ENCODE data around the gene CLCA2. TPM values are rescaled to one million over a fixed set of nuclear protein-coding genes. Genes with fewer than 3 reads are reported as not detected.

CLCA2 gene
- polyA plus RNA-seq, 1 experiment, result 0.42 TPM

DNA sequence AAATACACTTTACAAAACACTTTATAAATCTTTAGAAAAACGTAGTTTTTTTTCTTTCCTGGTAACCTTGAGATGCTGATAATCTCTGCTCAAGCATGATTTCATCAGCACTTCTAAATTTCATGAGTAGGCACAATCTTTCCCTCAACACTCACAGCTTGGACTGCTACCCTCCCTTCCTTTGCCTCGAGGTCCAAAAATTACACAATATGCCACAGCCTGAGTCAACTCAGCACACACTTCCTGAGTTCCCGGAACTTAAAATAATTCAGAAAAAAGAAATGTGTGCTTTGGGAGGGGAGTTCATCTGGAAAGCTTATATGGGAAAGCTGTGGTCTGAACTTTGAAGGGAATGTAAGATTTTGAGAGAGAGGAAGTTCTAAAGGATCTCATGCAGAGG is 5.9 kb downstream of the CLCA2 start:
- Histone ChIP-seq H3K4me3 (ENCODE audit: low read depth, low read length) (no peak overlapping the region), H3K36me3 (ENCODE audit: control insufficient read depth, insufficient read depth, low read length) (no peaks in the 10 kb centered on the region), H3K27me3 (ENCODE audit: control insufficient read depth, insufficient read depth, low read length) (no peaks in the 10 kb centered on the region)
- POLR2A ChIA-PET, result no interaction called here
- DNase-seq (ENCODE audit: low read depth), result peak; percentile 88
- TF ChIP-seq, protein P1, sequence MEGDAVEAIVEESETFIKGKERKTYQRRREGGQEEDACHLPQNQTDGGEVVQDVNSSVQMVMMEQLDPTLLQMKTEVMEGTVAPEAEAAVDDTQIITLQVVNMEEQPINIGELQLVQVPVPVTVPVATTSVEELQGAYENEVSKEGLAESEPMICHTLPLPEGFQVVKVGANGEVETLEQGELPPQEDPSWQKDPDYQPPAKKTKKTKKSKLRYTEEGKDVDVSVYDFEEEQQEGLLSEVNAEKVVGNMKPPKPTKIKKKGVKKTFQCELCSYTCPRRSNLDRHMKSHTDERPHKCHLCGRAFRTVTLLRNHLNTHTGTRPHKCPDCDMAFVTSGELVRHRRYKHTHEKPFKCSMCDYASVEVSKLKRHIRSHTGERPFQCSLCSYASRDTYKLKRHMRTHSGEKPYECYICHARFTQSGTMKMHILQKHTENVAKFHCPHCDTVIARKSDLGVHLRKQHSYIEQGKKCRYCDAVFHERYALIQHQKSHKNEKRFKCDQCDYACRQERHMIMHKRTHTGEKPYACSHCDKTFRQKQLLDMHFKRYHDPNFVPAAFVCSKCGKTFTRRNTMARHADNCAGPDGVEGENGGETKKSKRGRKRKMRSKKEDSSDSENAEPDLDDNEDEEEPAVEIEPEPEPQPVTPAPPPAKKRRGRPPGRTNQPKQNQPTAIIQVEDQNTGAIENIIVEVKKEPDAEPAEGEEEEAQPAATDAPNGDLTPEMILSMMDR (IDR thresholded peaks at IDR 0.05; ENCODE audit: insufficient read depth, low read depth, low read length), result no peak
- CTCF ChIA-PET, result interaction anchor here (0.6 to 3.1 kb wide), 6 partner anchors 8 to 304 kb away, joined by 3 to 10 read pairs (median 4); no protein-coding TSS in a partner anchor

DNA sequence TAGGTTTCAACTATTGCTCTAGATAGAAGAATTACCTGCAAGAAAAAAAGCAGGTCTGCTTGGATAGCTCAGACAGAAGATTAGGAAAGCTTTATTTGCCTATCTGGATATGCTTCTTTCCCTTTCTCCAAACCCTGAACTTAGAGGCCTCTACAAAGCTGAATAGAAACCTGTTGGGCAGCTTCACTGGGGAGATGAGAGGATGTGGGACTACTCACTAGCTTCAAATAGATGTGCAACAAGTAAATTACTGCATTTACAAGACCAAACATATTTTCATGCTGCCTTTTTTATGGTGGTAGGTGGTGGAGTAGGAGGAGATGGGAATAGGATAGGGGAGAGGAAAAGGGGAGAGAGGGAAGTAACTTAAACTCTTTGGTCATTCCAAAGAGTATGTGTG is 6.4 kb downstream of the CLCA2 start:
- no peak for DNase-seq (ENCODE audit: low read depth)
- TF ChIP-seq, protein P1 (IDR thresholded peaks at IDR 0.05; ENCODE audit: insufficient read depth, low read depth, low read length), result no peak
- CTCF ChIA-PET, result interaction anchor here (0.6 to 3.1 kb wide), 6 partner anchors 8 to 303 kb away, joined by 3 to 10 read pairs (median 4); no protein-coding TSS in a partner anchor
- no peak overlapping the region for H3K4me3 ChIP-seq (ENCODE audit: low read depth, low read length)
- POLR2A ChIA-PET, result no interaction called here
- no peaks in the 10 kb centered on the region for H3K36me3 ChIP-seq (ENCODE audit: control insufficient read depth, insufficient read depth, low read length)
- H3K27me3 ChIP-seq (ENCODE audit: control insufficient read depth, insufficient read depth, low read length), result no peaks in the 10 kb centered on the region

DNA sequence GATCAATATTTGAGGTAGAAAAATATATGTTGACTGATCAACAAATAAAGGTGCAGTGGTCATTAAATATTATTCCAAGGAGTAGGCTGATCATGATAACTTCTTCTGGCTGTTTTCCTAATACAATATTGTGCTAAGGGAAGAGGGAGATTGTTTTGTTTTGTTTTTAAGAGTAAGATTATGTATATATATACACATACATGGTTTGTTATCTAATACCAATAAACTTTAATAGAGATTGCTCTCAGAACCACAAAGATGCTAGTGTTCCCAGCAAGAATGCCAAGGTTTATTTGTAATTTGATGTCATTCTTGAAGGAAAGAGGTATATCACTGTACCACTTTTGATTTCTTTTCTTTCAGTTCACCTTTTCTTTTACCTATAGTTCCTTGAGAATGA is 10.1 kb downstream of the CLCA2 start:
- CTCF ChIA-PET, result no interaction called here
- no peaks in the 10 kb centered on the region for H3K36me3 ChIP-seq (ENCODE audit: control insufficient read depth, insufficient read depth, low read length)
- H3K27me3 ChIP-seq (ENCODE audit: control insufficient read depth, insufficient read depth, low read length), result no peaks in the 10 kb centered on the region
- DNase-seq (ENCODE audit: low read depth), result no peak
- POLR2A ChIA-PET, result no interaction called here
- TF ChIP-seq, protein P1 (IDR thresholded peaks at IDR 0.05; ENCODE audit: insufficient read depth, low read depth, low read length), result no peak
- H3K4me3 ChIP-seq (ENCODE audit: low read depth, low read length), result no peak overlapping the region

DNA sequence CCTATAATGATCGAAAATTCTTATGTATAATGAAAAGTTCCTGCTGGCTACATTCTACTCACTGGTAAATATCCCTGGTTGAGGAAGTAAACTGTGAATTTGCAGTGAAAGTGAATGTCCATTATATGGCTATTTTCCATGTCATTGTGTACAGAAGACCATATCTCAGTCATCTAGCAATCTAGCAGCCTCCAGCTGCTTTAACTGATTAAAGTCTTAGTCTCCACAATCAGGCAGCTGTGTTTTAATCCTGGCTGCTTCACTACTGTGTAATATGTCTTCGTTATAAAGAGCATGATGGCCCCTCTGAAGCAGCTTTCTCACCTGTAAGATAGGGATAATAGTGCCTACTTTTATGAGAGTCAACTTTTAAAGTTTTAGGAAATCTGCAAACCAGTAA is 11.4 kb downstream of the CLCA2 start:
- Histone ChIP-seq H3K27me3 (ENCODE audit: control insufficient read depth, insufficient read depth, low read length) (no peaks in the 10 kb centered on the region), H3K4me3 (ENCODE audit: low read depth, low read length) (no peak overlapping the region), H3K36me3 (ENCODE audit: control insufficient read depth, insufficient read depth, low read length) (no peaks in the 10 kb centered on the region)
- no peak for DNase-seq (ENCODE audit: low read depth)
- ChIA-PET POLR2A (no interaction called here), CTCF (interaction anchor here (0.7 kb wide), 1 partner anchor 486 kb away, joined by 3 read pairs; no protein-coding TSS in a partner anchor)
- TF ChIP-seq, protein P1 (IDR thresholded peaks at IDR 0.05; ENCODE audit: insufficient read depth, low read depth, low read length), result no peak

DNA sequence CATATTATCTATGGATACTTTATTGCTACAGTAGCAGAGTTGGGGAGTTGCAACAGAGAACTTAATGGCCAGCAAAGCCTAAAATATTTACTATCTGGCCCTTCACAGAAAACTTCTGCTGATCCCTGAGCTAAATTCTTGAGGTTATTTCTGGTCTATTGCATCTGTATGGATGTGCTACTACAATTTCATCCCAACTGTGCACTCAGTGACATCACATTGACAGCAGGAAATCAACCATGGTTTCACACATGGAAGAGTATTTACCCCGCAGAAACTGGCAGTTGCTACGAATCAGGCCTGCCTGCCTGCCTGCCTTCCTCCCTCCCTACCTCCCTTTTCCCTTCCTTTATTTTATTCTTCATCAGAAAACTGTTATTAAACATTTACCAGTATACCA is 12.1 kb downstream of the CLCA2 start:
- ChIA-PET POLR2A (no interaction called here), CTCF (interaction anchor here (0.7 to 1.5 kb wide), 2 partner anchors 56 to 65 kb away, joined by 5 to 6 read pairs; no protein-coding TSS in a partner anchor)
- TF ChIP-seq, protein P1 (IDR thresholded peaks at IDR 0.05; ENCODE audit: insufficient read depth, low read depth, low read length), result no peak
- H3K27me3 ChIP-seq (ENCODE audit: control insufficient read depth, insufficient read depth, low read length), result no peaks in the 10 kb centered on the region
- no peaks in the 10 kb centered on the region for H3K36me3 ChIP-seq (ENCODE audit: control insufficient read depth, insufficient read depth, low read length)
- no peak overlapping the region for H3K4me3 ChIP-seq (ENCODE audit: low read depth, low read length)
- no peak for DNase-seq (ENCODE audit: low read depth)
